Tibial nerve (tissue), 4 donors: ENCODE results near the gene RERG. TPM values are rescaled to one million over a fixed set of nuclear protein-coding genes. Genes with fewer than 3 reads are reported as not detected.

Source experiments
- DNase-seq, 2 donors: peaks; one replicate each; pipeline ENCODE4 v3.0.0-alpha.2; 2019; ENCODE audit warnings: low spot score in 2 of 2
- H3K27ac ChIP-seq, 4 donors: fragments of 200-600 bp; sonication (generic) in 3 of 4; one replicate each; pipeline ENCODE4 v1.5.1; 2017 to 2019; ENCODE audit warnings: mild to moderate bottlenecking in 1 of 4
- H3K27me3 ChIP-seq, 2 donors: fragments of 200-600 bp; sonication (generic) in 1 of 2; one replicate each; pipeline versions ENCODE4 v1.5.1 to v1.6.0; 2017 to 2019
- H3K36me3 ChIP-seq, 3 donors: fragments of 200-600 bp; sonication (generic); one replicate each; pipeline ENCODE4 v1.5.1; 2018 to 2019
- H3K4me1 ChIP-seq, 4 donors: fragments of 200-600 bp; sonication (generic) in 3 of 4; one replicate each; pipeline ENCODE4 v1.5.1; 2017 to 2019
- H3K4me3 ChIP-seq, 4 donors: fragments of 200-600 bp; sonication (generic) in 3 of 4; one replicate each; pipeline ENCODE4 v1.5.1; 2017 to 2019; ENCODE audit warnings: mild to moderate bottlenecking in 1 of 4, moderate library complexity in 1 of 4
- H3K9me3 ChIP-seq, 4 donors: fragments of 200-600 bp; sonication (generic) in 3 of 4; one replicate each; pipeline ENCODE4 v1.5.1; 2017 to 2019
- CTCF ChIP-seq, 5 experiments: fragments of 200-600 bp in 3 of 5; fragments of 450-650 bp in 2 of 5; sonication (generic) in 3 of 5; IDR thresholded peaks; one replicate each; pipeline ENCODE4 v1.5.1; 2016 to 2019; ENCODE audit warnings: antibody characterized with exemption in 5 of 5, mild to moderate bottlenecking in 3 of 5, moderate library complexity in 2 of 5
- EP300 ChIP-seq, 2 donors: sonication (generic); formaldehyde crosslinking; IDR thresholded peaks; one replicate each; pipeline ENCODE4 v1.6.1; 2017; ENCODE audit warnings: antibody characterized with exemption in 2 of 2, mild to moderate bottlenecking in 1 of 2
- POLR2A ChIP-seq, 2 donors: fragments of 450-650 bp; IDR thresholded peaks; one replicate each; pipeline ENCODE4 v1.6.1; 2017; ENCODE audit warnings: antibody characterized with exemption in 2 of 2, mild to moderate bottlenecking in 2 of 2, moderate library complexity in 2 of 2
- WGBS, 2 donors: methylation state at CpG; one replicate each; pipeline ENCODE4 v1.1.5; 2018; 5-methylcytosine and 5-hydroxymethylcytosine counted together
- total RNA-seq, 4 donors: library from RNA; depleted of rRNA; stranded (reverse); fragments of >200 nt; gene quantifications; one replicate each; pipeline ENCODE4 v1.1.0, GENCODE V29; 2016

Gene RERG
- total RNA-seq, 4 donors from 2014 or later, result 25.5 to 42.8 (median 31.5) TPM

- no peak for DNase-seq
- Histone ChIP-seq H3K9me3 (peaks cover 0 to 6% (median 0%) of the 10 kb centered on the region in 4 donors), H3K27ac (no peak overlapping the region), H3K36me3 (no peaks in the 10 kb centered on the region), H3K4me3 (no peak overlapping the region), H3K27me3 (no peaks in the 10 kb centered on the region), H3K4me1 (peaks cover 0 to 8% (median 0%) of the 10 kb centered on the region in 4 donors)
- 83 to 87% methylated on average over 6 of the region's 6 CpGs for WGBS, 2 donors
- TF ChIP-seq POLR2A (IDR thresholded peaks at IDR 0.05), result no peak
- TF ChIP-seq EP300 (IDR thresholded peaks at IDR 0.05), result no peak
- TF ChIP-seq CTCF (IDR thresholded peaks at IDR 0.05), result no peak
Measured at GRCh38 chr12:15171012-15171655, 50.1 kb downstream of the RERG start.

GRCh38 chr12:15168026-15168678 is 53.1 kb downstream of the RERG start:
- 65 to 78% methylated on average over 5 of the region's 5 CpGs for WGBS, 2 donors
- peak overlapping the region in 2 of 4 donors; percentile 13 to 37 for H3K27ac ChIP-seq

DNA sequence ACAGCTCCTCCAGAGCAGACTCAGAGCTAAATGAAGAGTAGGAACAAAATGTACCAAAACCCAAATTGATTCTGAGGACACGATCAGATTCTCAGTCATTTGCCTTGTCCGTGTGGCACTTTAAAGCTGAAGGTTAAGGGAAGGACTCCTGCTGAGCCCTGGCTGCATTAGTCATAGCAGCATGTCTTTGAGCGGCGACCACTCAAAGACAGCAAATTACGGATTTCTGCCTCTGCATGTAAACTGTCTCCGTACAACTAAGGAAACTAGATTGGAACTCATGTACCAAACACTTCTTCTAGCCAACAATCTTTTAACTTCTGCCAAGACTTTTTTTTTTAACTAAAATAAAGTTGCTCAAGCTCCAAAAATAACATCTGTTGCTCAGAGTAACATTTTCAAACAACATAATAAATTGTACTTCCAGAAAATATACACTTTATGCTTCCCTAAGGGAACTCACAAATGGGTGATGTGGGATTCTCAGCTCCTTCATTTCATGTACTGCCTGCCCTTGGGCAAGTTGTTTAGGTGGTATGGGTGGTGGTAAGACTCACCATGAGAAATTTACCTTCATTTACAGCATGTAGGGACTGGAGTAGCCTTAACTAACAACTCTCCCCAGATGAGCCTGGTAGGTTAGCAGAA is 56.1 kb downstream of the RERG start:
- 52 to 65% methylated on average over 6 of the region's 6 CpGs for WGBS, 2 donors
- Histone ChIP-seq H3K27ac (peak overlapping the region in 3 of 4 donors; percentile 43 to 75 (median 55)), H3K9me3 (no peaks in the 10 kb centered on the region), H3K36me3 (no peaks in the 10 kb centered on the region), H3K4me3 (no peak overlapping the region), H3K4me1 (peaks cover 0 to 8% (median 7%) of the 10 kb centered on the region in 4 donors), H3K27me3 (no peaks in the 10 kb centered on the region)
- TF ChIP-seq CTCF (IDR thresholded peaks at IDR 0.05), result no peak
- peak in 1 of 2 donors; percentile 51 for TF ChIP-seq EP300 (IDR thresholded peaks at IDR 0.05)
- no peak for TF ChIP-seq POLR2A (IDR thresholded peaks at IDR 0.05)
- DNase-seq, result no peak

More at GRCh38 chr12:15168026-15168678, 53.1 kb downstream of the RERG start:
- Histone ChIP-seq H3K36me3 (no peaks in the 10 kb centered on the region), H3K27me3 (no peaks in the 10 kb centered on the region), H3K9me3 (peaks cover 0 to 3% (median 0%) of the 10 kb centered on the region in 4 donors), H3K4me3 (no peak overlapping the region), H3K4me1 (peaks cover 0 to 8% (median 7%) of the 10 kb centered on the region in 4 donors)
- TF ChIP-seq CTCF (IDR thresholded peaks at IDR 0.05) (no peak), POLR2A (IDR thresholded peaks at IDR 0.05) (no peak), EP300 (IDR thresholded peaks at IDR 0.05) (no peak)
- DNase-seq, result no peak

- DNase-seq, result no peak
- no peak overlapping the region for H3K4me3 ChIP-seq
- H3K27ac ChIP-seq, result peak overlapping the region in 3 of 4 donors; percentile 43 to 75 (median 55)
- H3K27me3 ChIP-seq, result no peaks in the 10 kb centered on the region
- peaks cover 0 to 8% (median 7%) of the 10 kb centered on the region in 4 donors for H3K4me1 ChIP-seq
- no peaks in the 10 kb centered on the region for H3K9me3 ChIP-seq
- no peaks in the 10 kb centered on the region for H3K36me3 ChIP-seq
- TF ChIP-seq CTCF (IDR thresholded peaks at IDR 0.05) (no peak), POLR2A (IDR thresholded peaks at IDR 0.05) (no peak), EP300 (IDR thresholded peaks at IDR 0.05) (no peak)
- 75 to 81% methylated on average over 11 of the region's 11 CpGs for WGBS, 2 donors
Measured at GRCh38 chr12:15163030-15163976, 57.9 kb downstream of the RERG start.
